Measurements from ENCODE around the gene RIMS3. TPM values are rescaled to one million over a fixed set of nuclear protein-coding genes. Genes with fewer than 3 reads are reported as not detected.

The RIMS3 gene
- total and polyA plus RNA-seq, 8 donors = 1.3 to 5.0 (median 1.8) TPM

- Histone ChIP-seq H3K4me1 (no peaks in the 10 kb centered on the region), H3K27me3 (no peaks in the 10 kb centered on the region), H3K4me3 (no peak overlapping the region), H3K9me3 (no peaks in the 10 kb centered on the region), H3K27ac (no peak overlapping the region), H3K36me3 (no peaks in the 10 kb centered on the region)
- DNase-seq (no peak), ATAC-seq (no peak)
- intact Hi-C loops (cut with DNase I) = no loop called here
- no peak for TF ChIP-seq CTCF (IDR thresholded peaks at IDR 0.05)
Measured at GRCh38 chr1:40636777-40637176, 28.7 kb downstream of the RIMS3 start.

DNA sequence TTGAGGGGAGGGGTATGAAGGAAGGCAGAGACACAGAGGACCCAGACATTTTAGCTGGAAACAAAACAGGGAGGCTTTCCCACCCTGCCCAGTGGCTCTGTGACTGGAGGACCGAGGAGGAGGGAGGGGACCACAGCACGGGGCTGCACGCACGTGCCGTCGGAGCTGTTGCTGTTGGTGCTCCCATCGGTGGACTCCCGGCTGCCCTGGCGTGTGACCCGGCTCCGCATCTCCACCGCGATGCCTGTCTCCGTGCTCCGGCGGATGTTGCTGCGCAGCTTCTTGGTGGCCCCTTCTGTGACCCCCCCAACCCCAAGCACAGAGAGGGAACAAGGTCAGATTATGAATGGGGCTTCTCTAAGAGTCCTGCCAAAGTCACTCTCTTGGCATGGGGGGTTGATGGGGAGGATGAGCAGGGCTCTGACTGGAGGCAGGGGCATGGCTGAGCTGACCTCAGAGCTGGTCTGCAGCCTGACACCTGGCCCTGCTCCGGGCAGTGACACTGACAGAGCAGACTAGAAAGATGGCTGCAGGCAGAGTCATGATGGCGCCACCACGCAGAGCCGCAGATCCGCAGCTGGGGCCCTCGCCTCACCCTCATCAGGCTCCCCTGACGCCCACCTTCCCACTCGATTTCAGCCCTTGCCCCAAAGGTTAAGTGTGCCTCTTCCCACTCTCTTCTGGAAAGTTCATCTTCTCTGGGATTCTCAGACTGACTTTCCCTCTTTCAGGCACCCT lies 29.6 kb downstream of the RIMS3 start:
- no peaks in the 10 kb centered on the region for H3K9me3 ChIP-seq
- no peak for ATAC-seq
- no peak for TF ChIP-seq CTCF (IDR thresholded peaks at IDR 0.05)
- no peak overlapping the region for H3K4me3 ChIP-seq
- no peaks in the 10 kb centered on the region for H3K27me3 ChIP-seq
- DNase-seq = no peak
- H3K27ac ChIP-seq = no peak overlapping the region
- intact Hi-C loops (cut with DNase I) = no loop called here
- no peaks in the 10 kb centered on the region for H3K36me3 ChIP-seq
- H3K4me1 ChIP-seq = no peaks in the 10 kb centered on the region

- Histone ChIP-seq H3K27ac (no peak overlapping the region), H3K9me3 (no peaks in the 10 kb centered on the region), H3K4me1 (no peaks in the 10 kb centered on the region), H3K27me3 (no peaks in the 10 kb centered on the region), H3K4me3 (no peak overlapping the region), H3K36me3 (no peaks in the 10 kb centered on the region)
- ATAC-seq = no peak
- no peak for DNase-seq
- no peak for TF ChIP-seq CTCF (IDR thresholded peaks at IDR 0.05)
- intact Hi-C loops (cut with DNase I) = no loop called here
Measured at GRCh38 chr1:40634901-40635655, 30.4 kb downstream of the RIMS3 start.

DNA sequence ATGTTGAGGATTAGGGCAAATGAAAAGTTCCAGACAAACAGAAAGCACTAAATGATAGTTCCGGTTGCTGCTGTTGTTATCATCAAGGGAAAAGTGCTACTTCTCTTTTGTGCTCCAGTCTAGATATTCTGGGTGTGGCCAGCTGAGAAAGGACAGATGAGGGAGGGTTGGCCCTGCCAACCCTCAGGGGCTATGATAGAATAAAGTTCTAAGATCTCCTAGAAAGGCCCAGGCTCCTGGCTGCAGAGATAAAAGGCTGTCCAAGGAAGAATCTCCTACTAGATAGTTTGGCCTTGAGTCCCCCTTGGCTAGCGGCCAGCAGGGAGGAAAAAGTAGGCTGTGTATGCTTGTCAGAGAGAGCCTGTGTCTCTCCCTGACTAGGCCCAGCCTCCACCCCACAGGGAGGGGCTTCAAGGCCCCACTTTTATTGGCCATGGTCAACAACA lies 31.5 kb downstream of the RIMS3 start:
- Histone ChIP-seq H3K4me3 (no peak overlapping the region), H3K27me3 (no peaks in the 10 kb centered on the region), H3K4me1 (no peaks in the 10 kb centered on the region), H3K36me3 (no peaks in the 10 kb centered on the region), H3K9me3 (no peaks in the 10 kb centered on the region), H3K27ac (no peak overlapping the region)
- no peak for TF ChIP-seq CTCF (IDR thresholded peaks at IDR 0.05)
- intact Hi-C loops (cut with DNase I) = no loop called here
- DNase-seq (no peak), ATAC-seq (no peak)

- no peak for ATAC-seq
- H3K4me3 ChIP-seq = no peak overlapping the region
- intact Hi-C loops (cut with DNase I) = no loop called here
- no peak for TF ChIP-seq CTCF (IDR thresholded peaks at IDR 0.05)
- H3K36me3 ChIP-seq = no peaks in the 10 kb centered on the region
- no peaks in the 10 kb centered on the region for H3K27me3 ChIP-seq
- no peak for DNase-seq
- no peaks in the 10 kb centered on the region for H3K9me3 ChIP-seq
- H3K4me1 ChIP-seq = no peaks in the 10 kb centered on the region
- H3K27ac ChIP-seq = no peak overlapping the region
Measured at GRCh38 chr1:40633523-40633922, 32.0 kb downstream of the RIMS3 start.
